BJ (cell line): ENCODE data around the gene ATAT1. TPM values are rescaled to one million over a fixed set of nuclear protein-coding genes. Genes with fewer than 3 reads are reported as not detected.
A peak's percentile ranks its signal among the peaks of the same experiment; 100 is the strongest.

Experiments used
- CTCF ChIA-PET: fragments of 350-600 bp; formaldehyde crosslinking; extraction: SDS; loops from one replicate; lab custom pipeline; 2021; ENCODE audit warnings: antibody characterized with exemption, inconsistent platforms; lab: Yijun Ruan, JAX
- POLR2A ChIA-PET: fragments of 300-600 bp; sonication (Branson Sonifier 250); formaldehyde crosslinking; extraction: SDS; loops from one replicate; lab custom pipeline; 2021; ENCODE audit warnings: antibody characterized with exemption; lab: Charles Lee
- DNase-seq: peaks from one replicate; pipeline ENCODE4 v3.0.0-alpha.2; 2011; ENCODE audit warnings: low read depth
- H3K27me3 ChIP-seq: 2 replicates; pipeline ENCODE4 v1.6.0; 2011; ENCODE audit warnings: low read length; ENCODE audit not compliant: control insufficient read depth, insufficient read depth
- H3K36me3 ChIP-seq: 2 replicates; pipeline ENCODE4 v1.5.1; 2011; ENCODE audit warnings: low read length; ENCODE audit not compliant: control insufficient read depth, insufficient read depth
- H3K4me3 ChIP-seq: 2 replicates; pipeline ENCODE4 v1.5.1; 2011; ENCODE audit warnings: low read depth, mild to moderate bottlenecking, control low read depth, low read length
- polyA plus RNA-seq: library from polyadenylated mRNA; depleted of rRNA; stranded (reverse); fragments of >200 nt; gene quantifications from 2 replicates; pipeline ENCODE4 v1.2.3, GENCODE V29; 2011
- TF ChIP-seq, protein P1 (sequence below): IDR thresholded peaks from 2 replicates; pipeline ENCODE4 v1.5.1; 2011; ENCODE audit warnings: low read depth, mild to moderate bottlenecking, control low read depth, inconsistent platforms, low read length, moderate library complexity; ENCODE audit not compliant: insufficient read depth

ATAT1 gene
- polyA plus RNA-seq, 1 experiment: 6.8 TPM

- TF ChIP-seq, protein P1, sequence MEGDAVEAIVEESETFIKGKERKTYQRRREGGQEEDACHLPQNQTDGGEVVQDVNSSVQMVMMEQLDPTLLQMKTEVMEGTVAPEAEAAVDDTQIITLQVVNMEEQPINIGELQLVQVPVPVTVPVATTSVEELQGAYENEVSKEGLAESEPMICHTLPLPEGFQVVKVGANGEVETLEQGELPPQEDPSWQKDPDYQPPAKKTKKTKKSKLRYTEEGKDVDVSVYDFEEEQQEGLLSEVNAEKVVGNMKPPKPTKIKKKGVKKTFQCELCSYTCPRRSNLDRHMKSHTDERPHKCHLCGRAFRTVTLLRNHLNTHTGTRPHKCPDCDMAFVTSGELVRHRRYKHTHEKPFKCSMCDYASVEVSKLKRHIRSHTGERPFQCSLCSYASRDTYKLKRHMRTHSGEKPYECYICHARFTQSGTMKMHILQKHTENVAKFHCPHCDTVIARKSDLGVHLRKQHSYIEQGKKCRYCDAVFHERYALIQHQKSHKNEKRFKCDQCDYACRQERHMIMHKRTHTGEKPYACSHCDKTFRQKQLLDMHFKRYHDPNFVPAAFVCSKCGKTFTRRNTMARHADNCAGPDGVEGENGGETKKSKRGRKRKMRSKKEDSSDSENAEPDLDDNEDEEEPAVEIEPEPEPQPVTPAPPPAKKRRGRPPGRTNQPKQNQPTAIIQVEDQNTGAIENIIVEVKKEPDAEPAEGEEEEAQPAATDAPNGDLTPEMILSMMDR: no peak
- Histone ChIP-seq H3K4me3 (peak overlapping the region; percentile 94), H3K36me3 (peaks cover 2% of the 10 kb centered on the region), H3K27me3 (no peaks in the 10 kb centered on the region)
- ChIA-PET POLR2A (no interaction called here), CTCF (interaction anchor here (1.0 to 1.3 kb wide), 2 partner anchors 25 to 32 kb away, joined by 4 to 5 read pairs; partner anchors contain the start of gene DHX16)
- DNase-seq: no peak
These were observed 20.8 kb downstream of the ATAT1 start for GRCh38 chr6:30647242-30648116.

- peaks cover 19% of the 10 kb centered on the region for H3K36me3 ChIP-seq
- POLR2A ChIA-PET: no interaction called here
These were observed 24.5 kb downstream of the ATAT1 start for GRCh38 chr6:30651143-30651542.

GRCh38 chr6:30654798-30655742 is 28.4 kb downstream of the ATAT1 start:
- Histone ChIP-seq H3K27me3 (no peaks in the 10 kb centered on the region), H3K36me3 (peaks cover 40% of the 10 kb centered on the region), H3K4me3 (no peak overlapping the region)
- POLR2A ChIA-PET: no interaction called here
- CTCF ChIA-PET: no interaction called here
- TF ChIP-seq, protein P1: no peak
- no peak for DNase-seq

More at GRCh38 chr6:30651143-30651542, 24.5 kb downstream of the ATAT1 start:
- no peak for DNase-seq
- TF ChIP-seq, protein P1: no peak
- CTCF ChIA-PET: interaction anchor here (1.0 to 3.2 kb wide), 3 partner anchors 12 to 28 kb away, joined by 4 to 7 read pairs (median 5); partner anchors contain the start of gene DHX16
- H3K4me3 ChIP-seq: no peak overlapping the region
- no peaks in the 10 kb centered on the region for H3K27me3 ChIP-seq

DNA sequence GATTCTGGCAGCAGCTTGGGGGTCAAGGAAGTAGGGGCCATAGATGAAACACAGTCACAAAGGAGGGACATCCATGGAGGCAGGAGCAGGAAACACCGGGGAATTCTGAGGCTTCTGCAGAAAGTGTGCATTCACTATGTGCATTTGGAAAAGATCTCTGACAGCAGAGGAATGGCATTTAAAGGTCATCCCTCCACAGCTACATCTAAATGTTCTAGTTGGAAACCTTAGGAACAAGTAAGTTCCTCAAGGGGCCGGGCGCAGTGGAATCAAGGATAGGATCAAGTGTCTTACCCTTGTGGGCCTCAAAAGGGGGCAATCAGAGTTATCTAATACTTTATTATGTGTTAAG is 29.0 kb downstream of the ATAT1 start:
- CTCF ChIA-PET: no interaction called here
- no peaks in the 10 kb centered on the region for H3K27me3 ChIP-seq
- POLR2A ChIA-PET: no interaction called here
- no peak overlapping the region for H3K4me3 ChIP-seq
- TF ChIP-seq, protein P1: no peak
- H3K36me3 ChIP-seq: peaks cover 43% of the 10 kb centered on the region
- DNase-seq: no peak
